Measurements from ENCODE around the gene TMTC4. TPM values are rescaled to one million over a fixed set of nuclear protein-coding genes. Genes with fewer than 3 reads are reported as not detected.
A peak's percentile ranks its signal among the peaks of the same experiment; 100 is the strongest.

TMTC4 gene
- total and polyA plus RNA-seq, 10 of the 15 experiments (the other 5 are each of a cell fraction or from before 2014, with no cell fraction given): 3.3 to 24.6 (median 14.5) TPM

GRCh38 chr13:100674872-100675660 is 471 bp upstream of the TMTC4 start (continued):
- TF ChIP-seq, protein P1, sequence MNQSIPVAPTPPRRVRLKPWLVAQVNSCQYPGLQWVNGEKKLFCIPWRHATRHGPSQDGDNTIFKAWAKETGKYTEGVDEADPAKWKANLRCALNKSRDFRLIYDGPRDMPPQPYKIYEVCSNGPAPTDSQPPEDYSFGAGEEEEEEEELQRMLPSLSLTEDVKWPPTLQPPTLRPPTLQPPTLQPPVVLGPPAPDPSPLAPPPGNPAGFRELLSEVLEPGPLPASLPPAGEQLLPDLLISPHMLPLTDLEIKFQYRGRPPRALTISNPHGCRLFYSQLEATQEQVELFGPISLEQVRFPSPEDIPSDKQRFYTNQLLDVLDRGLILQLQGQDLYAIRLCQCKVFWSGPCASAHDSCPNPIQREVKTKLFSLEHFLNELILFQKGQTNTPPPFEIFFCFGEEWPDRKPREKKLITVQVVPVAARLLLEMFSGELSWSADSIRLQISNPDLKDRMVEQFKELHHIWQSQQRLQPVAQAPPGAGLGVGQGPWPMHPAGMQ (IDR thresholded peaks at IDR 0.05; ENCODE audit: borderline replicate concordance): no peak
- TF ChIP-seq CHD2 (IDR thresholded peaks at IDR 0.05; ENCODE audit: borderline replicate concordance, low read depth, low read length): peak; percentile 81; the same call in 1 of the 2 replicates
- TF ChIP-seq, protein P2, sequence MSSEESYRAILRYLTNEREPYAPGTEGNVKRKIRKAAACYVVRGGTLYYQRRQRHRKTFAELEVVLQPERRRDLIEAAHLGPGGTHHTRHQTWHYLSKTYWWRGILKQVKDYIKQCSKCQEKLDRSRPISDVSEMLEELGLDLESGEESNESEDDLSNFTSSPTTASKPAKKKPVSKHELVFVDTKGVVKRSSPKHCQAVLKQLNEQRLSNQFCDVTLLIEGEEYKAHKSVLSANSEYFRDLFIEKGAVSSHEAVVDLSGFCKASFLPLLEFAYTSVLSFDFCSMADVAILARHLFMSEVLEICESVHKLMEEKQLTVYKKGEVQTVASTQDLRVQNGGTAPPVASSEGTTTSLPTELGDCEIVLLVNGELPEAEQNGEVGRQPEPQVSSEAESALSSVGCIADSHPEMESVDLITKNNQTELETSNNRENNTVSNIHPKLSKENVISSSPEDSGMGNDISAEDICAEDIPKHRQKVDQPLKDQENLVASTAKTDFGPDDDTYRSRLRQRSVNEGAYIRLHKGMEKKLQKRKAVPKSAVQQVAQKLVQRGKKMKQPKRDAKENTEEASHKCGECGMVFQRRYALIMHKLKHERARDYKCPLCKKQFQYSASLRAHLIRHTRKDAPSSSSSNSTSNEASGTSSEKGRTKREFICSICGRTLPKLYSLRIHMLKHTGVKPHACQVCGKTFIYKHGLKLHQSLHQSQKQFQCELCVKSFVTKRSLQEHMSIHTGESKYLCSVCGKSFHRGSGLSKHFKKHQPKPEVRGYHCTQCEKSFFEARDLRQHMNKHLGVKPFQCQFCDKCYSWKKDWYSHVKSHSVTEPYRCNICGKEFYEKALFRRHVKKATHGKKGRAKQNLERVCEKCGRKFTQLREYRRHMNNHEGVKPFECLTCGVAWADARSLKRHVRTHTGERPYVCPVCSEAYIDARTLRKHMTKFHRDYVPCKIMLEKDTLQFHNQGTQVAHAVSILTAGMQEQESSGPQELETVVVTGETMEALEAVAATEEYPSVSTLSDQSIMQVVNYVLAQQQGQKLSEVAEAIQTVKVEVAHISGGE (CRISPR knock-in tag; IDR thresholded peaks at IDR 0.05): no peak
- TF ChIP-seq POLR2AphosphoS5 (IDR thresholded peaks at IDR 0.05; ENCODE audit: low read length): no peak
- no peak for TF ChIP-seq POLR2AphosphoS2 (IDR thresholded peaks at IDR 0.05; ENCODE audit: low read depth, low read length)
- TF ChIP-seq SRF (IDR thresholded peaks at IDR 0.05; ENCODE audit: low read depth in 2 of 2, low read length in 2 of 2): no peak
- no peak for TF ChIP-seq SMC3 (IDR thresholded peaks at IDR 0.05; ENCODE audit: borderline replicate concordance, low read length)
- no peak for TF ChIP-seq NR2F1 (conservative IDR thresholded peaks at IDR 0.05)
- TF ChIP-seq PBX3 (IDR thresholded peaks at IDR 0.05; ENCODE audit: insufficient replicate concordance, low read depth, low read length): peak; percentile 96
- TF ChIP-seq ZZZ3 (IDR thresholded peaks at IDR 0.05; ENCODE audit: control insufficient read depth, insufficient read length, low read depth): no peak
- TF ChIP-seq, protein P3, sequence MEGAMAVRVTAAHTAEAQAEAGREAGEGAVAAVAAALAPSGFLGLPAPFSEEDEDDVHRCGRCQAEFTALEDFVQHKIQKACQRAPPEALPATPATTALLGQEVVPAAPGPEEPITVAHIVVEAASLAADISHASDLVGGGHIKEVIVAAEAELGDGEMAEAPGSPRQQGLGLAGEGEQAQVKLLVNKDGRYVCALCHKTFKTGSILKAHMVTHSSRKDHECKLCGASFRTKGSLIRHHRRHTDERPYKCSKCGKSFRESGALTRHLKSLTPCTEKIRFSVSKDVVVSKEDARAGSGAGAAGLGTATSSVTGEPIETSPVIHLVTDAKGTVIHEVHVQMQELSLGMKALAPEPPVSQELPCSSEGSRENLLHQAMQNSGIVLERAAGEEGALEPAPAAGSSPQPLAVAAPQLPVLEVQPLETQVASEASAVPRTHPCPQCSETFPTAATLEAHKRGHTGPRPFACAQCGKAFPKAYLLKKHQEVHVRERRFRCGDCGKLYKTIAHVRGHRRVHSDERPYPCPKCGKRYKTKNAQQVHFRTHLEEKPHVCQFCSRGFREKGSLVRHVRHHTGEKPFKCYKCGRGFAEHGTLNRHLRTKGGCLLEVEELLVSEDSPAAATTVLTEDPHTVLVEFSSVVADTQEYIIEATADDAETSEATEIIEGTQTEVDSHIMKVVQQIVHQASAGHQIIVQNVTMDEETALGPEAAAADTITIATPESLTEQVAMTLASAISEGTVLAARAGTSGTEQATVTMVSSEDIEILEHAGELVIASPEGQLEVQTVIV (IDR thresholded peaks at IDR 0.05; ENCODE audit: borderline replicate concordance, partially characterized antibody): no peak
- TF ChIP-seq, protein P4, sequence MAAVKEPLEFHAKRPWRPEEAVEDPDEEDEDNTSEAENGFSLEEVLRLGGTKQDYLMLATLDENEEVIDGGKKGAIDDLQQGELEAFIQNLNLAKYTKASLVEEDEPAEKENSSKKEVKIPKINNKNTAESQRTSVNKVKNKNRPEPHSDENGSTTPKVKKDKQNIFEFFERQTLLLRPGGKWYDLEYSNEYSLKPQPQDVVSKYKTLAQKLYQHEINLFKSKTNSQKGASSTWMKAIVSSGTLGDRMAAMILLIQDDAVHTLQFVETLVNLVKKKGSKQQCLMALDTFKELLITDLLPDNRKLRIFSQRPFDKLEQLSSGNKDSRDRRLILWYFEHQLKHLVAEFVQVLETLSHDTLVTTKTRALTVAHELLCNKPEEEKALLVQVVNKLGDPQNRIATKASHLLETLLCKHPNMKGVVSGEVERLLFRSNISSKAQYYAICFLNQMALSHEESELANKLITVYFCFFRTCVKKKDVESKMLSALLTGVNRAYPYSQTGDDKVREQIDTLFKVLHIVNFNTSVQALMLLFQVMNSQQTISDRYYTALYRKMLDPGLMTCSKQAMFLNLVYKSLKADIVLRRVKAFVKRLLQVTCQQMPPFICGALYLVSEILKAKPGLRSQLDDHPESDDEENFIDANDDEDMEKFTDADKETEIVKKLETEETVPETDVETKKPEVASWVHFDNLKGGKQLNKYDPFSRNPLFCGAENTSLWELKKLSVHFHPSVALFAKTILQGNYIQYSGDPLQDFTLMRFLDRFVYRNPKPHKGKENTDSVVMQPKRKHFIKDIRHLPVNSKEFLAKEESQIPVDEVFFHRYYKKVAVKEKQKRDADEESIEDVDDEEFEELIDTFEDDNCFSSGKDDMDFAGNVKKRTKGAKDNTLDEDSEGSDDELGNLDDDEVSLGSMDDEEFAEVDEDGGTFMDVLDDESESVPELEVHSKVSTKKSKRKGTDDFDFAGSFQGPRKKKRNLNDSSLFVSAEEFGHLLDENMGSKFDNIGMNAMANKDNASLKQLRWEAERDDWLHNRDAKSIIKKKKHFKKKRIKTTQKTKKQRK (IDR thresholded peaks at IDR 0.05; ENCODE audit: low read depth, low read length): no peak; the same call in 1 of the 2 replicates
- no peak for TF ChIP-seq NR2C1 (IDR thresholded peaks at IDR 0.05)
- peak; percentile 98 for TF ChIP-seq CREB1 (IDR thresholded peaks at IDR 0.05; ENCODE audit: low read depth)
- TF ChIP-seq KAT2A (conservative IDR thresholded peaks at IDR 0.05; ENCODE audit: control insufficient read depth, low read depth, low read length): no peak
- TF ChIP-seq FOS (IDR thresholded peaks at IDR 0.05; ENCODE audit: borderline replicate concordance, extremely low read depth, insufficient read length): peak; percentile 57
- TF ChIP-seq SIX5 (IDR thresholded peaks at IDR 0.05; ENCODE audit: low read depth, low read length, severe bottlenecking): no peak
